HUES64 (cell line): ENCODE measurements around the gene TRIM41.
"Not testable (repeated sequence)": the region's sequence is repeated elsewhere in the genome, so short reads cannot be mapped to it uniquely, and the experiment has no call there.

Experiments used
- H3K27ac ChIP-seq: 2 replicates; pipeline ENCODE4 v1.7.0; 2013; ENCODE audit warnings: low read depth, low read length, inconsistent platforms
- H3K27me3 ChIP-seq: 2 replicates; pipeline ENCODE4 v1.6.1; 2013; ENCODE audit warnings: mild to moderate bottlenecking, low read length; ENCODE audit not compliant: insufficient read depth
- H3K36me3 ChIP-seq: 2 replicates; pipeline ENCODE4 v1.6.1; 2013; ENCODE audit warnings: mild to moderate bottlenecking, low read length; ENCODE audit not compliant: insufficient read depth
- H3K4me1 ChIP-seq: 2 replicates; pipeline ENCODE4 v1.6.1; 2013; ENCODE audit warnings: mild to moderate bottlenecking, low read length, moderate library complexity; ENCODE audit not compliant: insufficient read depth
- H3K4me3 ChIP-seq: 2 replicates; pipeline ENCODE4 v1.5.1; 2013; ENCODE audit warnings: mild to moderate bottlenecking, low read length, moderate library complexity
- H3K9ac ChIP-seq: 2 replicates; pipeline ENCODE4 v1.6.1; 2013; ENCODE audit warnings: mild to moderate bottlenecking, low read depth, low read length
- H3K9me3 ChIP-seq: 2 replicates; pipeline ENCODE4 v1.6.1; 2013; ENCODE audit warnings: low read depth, low read length; ENCODE audit not compliant: insufficient read depth
- WGBS: fragments of 150-250, 120-280 bp; methylation state at CpG from one replicate; pipeline ENCODE4 v1.1.7; 2013; ENCODE audit warnings: missing lambda C conversion rate; 5-methylcytosine and 5-hydroxymethylcytosine counted together

TRIM41 gene

DNA sequence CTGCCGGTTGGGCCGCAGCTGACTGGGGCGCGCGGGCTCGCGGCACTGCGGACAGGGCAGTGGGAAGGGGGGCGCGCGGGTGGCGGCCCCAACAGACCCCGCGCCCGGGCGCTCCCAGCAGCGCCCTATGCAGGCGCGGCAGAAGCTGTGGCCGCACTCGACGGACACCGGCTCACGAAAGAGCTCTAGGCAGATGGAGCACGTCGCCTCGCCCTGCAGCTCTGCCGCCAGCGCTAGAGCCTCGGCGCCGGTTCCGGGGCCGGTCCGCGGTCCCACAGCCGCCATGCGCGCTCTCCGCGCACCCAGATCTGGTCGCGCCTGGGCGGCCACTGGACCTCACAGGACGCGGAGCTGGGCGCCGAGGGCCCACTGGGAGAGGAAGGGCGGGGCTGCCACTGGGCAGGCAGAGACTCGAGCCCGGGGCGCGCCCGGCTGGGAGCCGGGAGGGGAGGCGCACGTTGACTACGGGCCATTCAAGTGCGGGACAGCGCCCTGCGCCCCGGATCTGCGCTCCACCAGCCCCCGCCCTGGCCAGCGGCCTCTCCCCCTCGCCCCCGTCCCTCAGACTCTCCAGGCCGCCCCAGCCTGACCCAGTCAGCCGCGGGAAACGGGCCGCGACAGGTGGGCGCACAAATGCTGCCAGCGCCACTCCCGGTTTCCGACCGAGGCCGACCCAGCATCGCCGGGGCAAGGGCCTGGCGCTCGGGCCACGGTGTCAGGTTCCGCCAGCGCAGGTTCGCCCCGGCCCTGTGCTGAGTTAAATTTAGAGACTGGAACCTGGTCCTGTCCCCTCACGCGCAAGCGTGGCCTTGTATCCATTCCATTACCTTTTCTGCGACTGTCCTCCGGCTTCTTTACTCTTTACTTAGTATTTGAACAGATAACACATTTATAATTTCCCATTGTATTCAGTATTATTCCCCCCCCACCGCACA is 18.0 kb upstream of the TRIM41 start, which contains the start of gene TRIM7:
Gene TRIM7 (minus strand): TSS at position 371 of the 935 bp plus-strand sequence. CDS start 86 bp downstream, at position 285.
- Histone ChIP-seq H3K4me3 (peak within 1 kb of the TSS; percentile 62), H3K27ac (no peak within 1 kb of the TSS), H3K27me3 (peaks cover 64% of the 10 kb centered on the region), H3K9me3 (no peaks in the 10 kb centered on the region), H3K4me1 (peaks cover 4% of the 10 kb centered on the region; the same call in 1 of the 2 replicates), H3K9ac (no peak within 1 kb of the TSS; the same call in 1 of the 2 replicates), H3K36me3 (no peaks in the 10 kb centered on the region)
- WGBS, result 1% methylated on average over 94 of the region's 94 CpGs

DNA sequence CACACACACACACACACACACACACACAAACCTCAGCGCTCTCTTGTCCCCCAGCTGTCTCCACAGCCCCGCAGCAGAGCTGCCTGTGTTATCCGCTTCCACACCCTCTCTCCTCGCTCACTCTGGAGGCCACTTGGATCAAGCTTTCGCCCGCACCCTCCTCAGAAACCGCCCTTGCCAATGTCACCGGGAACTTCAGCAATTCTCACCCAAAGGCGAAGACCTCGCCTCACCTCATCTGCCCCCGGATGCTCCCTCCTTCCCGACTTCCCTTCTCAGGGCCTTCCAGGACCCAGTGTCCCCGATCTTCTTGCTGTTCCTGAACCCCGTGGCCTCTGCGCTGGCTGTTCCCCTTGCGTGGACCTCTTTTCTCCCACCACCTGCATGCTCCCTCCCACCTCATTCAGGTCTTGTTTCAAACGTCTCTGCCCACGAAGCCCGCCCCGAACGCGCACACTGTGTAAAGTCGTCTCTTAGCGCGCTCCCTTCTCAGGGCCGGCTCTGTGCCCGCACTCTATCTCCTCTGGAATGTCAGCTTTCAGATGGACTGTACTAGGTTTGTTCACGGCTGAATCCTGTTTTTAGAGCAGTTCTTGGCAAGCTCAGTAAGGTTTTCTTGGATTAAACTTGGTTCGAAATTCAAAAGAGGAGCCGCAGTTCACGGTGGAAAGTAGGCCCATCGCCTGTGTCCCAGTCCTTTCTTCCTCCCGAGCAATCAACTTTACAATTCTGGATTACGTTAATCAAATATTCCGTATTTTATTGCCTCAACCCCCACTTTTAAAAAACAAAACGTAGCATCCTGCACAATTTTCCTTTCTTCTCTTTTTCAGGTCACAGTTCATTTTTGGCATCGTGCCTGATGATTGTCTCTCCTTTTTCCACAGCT is 17.1 kb upstream of the TRIM41 start:
- H3K9ac ChIP-seq, result no peak overlapping the region
- 2% methylated on average over 37 of the region's 37 CpGs for WGBS
- H3K27me3 ChIP-seq, result peaks cover 55% of the 10 kb centered on the region

DNA sequence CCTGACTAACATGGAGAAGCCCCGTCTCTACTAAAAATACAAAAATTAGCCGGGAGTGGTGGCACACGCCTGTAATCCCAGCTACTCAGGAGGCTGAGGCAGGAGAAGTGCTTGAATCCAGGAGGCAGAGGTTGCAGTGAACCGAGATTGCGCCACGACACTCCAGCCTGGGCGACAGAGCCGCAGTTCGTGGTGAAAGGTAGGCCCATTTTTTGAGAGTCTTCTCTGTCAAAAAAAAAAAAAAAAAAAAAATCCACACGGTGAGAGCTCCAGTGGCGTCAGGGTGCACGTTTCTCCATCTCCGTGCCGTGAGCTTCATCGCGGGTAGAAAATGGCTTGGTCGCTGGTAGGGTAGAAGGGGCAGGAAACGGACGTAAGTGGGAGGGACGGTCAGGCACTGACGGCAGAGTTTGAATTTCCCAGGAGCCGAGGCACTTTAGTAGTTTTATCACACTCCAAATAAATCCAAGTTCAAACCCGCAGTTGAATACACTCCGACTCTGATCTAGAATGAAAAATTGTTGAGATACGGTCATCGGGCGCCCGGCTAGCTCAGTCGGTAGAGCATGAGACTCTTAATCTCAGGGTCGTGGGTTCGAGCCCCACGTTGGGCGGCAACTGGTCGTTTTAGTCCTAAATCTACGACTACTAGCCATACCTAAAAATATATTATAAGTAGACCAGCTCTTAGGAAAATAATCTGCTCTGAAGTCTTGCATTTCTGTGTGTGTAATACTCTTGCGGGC is 15.7 kb upstream of the TRIM41 start:
- Histone ChIP-seq H3K4me1 (no peaks in the 10 kb centered on the region), H3K36me3 (no peaks in the 10 kb centered on the region), H3K27me3 (peaks cover 45% of the 10 kb centered on the region), H3K4me3 (peak overlapping the region; percentile 96), H3K9ac (peak overlapping the region; percentile 67), H3K9me3 (no peaks in the 10 kb centered on the region), H3K27ac (no peak overlapping the region)
- 1% methylated on average over 35 of the region's 36 CpGs for whole genome bisulfite sequencing

More for the DNA sequence above, 17.1 kb upstream of the TRIM41 start:
- Histone ChIP-seq H3K4me1 (no peaks in the 10 kb centered on the region), H3K9me3 (no peaks in the 10 kb centered on the region), H3K4me3 (peak overlapping the region; percentile 62), H3K36me3 (no peaks in the 10 kb centered on the region), H3K27ac (no peak overlapping the region)

DNA sequence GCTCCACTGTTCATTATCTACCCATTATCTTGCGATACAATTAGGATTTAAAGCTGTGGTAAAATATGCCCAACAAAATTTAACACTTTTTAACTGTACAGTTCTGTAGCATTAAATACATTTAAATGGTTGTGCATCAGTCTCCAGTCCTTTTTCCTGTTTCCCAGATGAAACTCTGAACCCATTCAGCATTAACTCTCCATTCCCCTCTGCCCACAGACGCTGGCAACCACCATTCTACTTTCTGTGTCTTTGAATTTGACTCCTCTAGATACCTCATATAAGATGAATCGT is 15.2 kb upstream of the TRIM41 start:
- Histone ChIP-seq H3K36me3 (no peaks in the 10 kb centered on the region), H3K9ac (no peak overlapping the region), H3K4me1 (no peaks in the 10 kb centered on the region), H3K27ac (no peak overlapping the region), H3K9me3 (no peaks in the 10 kb centered on the region), H3K4me3 (peak overlapping the region; percentile 96), H3K27me3 (peaks cover 43% of the 10 kb centered on the region)
- 54% methylated on average over 2 of the region's 3 CpGs for WGBS

DNA sequence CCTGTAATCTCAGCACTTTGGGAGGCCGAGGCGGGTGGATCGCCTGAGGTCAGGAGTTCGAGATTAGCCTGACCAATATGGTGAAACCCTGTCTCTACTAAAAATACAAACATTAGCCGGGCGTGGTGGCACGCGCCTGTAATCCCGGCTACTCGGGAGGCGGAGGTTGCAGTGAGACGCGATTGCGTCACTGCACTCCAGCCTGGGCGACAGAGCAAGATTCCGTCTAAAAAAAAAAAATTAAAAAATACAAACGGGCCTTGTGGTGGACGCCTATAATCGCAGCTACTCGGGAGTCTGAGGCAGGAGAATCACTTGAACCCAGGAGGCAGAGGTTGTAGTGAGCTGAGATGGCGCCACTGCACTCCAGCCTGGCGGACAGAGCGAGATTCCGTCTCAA is 14.1 kb upstream of the TRIM41 start:
- H3K9ac ChIP-seq, H3K27ac ChIP-seq, H3K4me3 ChIP-seq, H3K4me1 ChIP-seq, H3K36me3 ChIP-seq, H3K9me3 ChIP-seq: not testable (repeated sequence)
- WGBS, result 93% methylated on average over 24 of the region's 24 CpGs
- peaks cover 40% of the 10 kb centered on the region for H3K27me3 ChIP-seq

DNA sequence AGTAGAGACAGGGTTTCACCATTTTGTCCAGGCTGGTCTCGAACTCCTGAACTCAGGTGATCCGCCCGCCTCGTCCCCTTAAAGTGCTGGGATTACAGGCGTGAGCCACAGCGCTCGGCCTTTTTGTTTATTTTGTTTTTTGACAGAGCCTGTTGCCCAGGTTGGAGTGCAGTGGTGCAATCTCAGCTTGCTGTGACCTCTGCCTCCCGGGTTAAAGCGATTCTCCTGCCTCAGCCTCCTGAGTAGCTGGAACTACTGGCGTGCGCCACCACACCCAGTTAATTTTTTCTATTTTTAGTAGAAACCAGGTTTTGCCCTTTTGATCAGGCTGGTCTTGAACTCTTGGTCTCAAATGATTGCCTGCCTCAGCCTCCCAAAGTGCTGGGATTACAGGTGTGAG is 12.9 kb upstream of the TRIM41 start:
- not testable (repeated sequence) for H3K27ac ChIP-seq, H3K4me1 ChIP-seq, H3K36me3 ChIP-seq, H3K9ac ChIP-seq, H3K4me3 ChIP-seq, H3K9me3 ChIP-seq
- 83% methylated on average over 11 of the region's 11 CpGs for WGBS
- H3K27me3 ChIP-seq, result peaks cover 28% of the 10 kb centered on the region

DNA sequence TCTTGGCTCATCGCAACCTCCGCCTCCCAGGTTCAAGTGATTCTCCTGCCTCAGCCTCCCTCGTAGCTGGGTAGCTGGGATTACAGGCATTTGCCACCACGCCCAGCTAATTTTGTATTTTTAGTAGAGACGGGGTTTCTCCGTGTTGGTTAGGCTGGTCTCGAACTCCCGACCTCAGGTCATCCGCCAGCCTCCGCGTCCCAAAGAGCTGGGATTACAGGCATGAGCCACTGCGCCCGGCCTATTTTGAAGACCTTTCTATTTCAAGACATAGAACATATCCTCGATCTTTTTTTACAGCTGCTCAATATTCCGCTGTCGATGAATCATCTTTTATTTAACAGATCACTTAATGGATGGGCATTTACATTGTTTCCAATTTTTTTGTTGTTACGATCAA is 12.4 kb upstream of the TRIM41 start:
- H3K4me1 ChIP-seq, H3K9me3 ChIP-seq, H3K27ac ChIP-seq, H3K36me3 ChIP-seq, H3K4me3 ChIP-seq, H3K9ac ChIP-seq: not testable (repeated sequence)
- 78% methylated on average over 17 of the region's 17 CpGs for WGBS
- peaks cover 23% of the 10 kb centered on the region for H3K27me3 ChIP-seq

DNA sequence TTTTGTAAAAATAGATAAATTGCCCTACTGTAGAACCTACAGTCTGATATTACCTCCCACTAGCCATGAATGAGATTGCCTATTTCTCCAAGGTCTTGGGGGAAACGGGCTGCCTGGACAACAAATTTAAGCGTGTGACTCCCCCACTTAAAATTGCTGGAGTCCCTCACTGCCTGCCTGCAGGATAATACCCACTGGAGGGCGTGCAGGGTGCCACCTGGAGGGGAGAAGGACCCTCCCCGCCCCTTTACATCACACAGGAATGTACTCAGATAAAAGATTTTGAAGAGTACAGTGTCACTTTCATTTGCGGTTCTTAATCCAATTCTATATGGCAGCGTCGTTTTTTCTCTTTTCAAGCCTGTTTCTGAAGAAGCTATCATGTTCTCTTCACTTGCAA is 11.9 kb upstream of the TRIM41 start:
- 55% methylated on average over 7 of the region's 7 CpGs for WGBS
- no peak overlapping the region for H3K27ac ChIP-seq
- no peaks in the 10 kb centered on the region for H3K9me3 ChIP-seq
- no peak overlapping the region for H3K4me3 ChIP-seq
- peaks cover 22% of the 10 kb centered on the region for H3K27me3 ChIP-seq
- H3K4me1 ChIP-seq, result no peaks in the 10 kb centered on the region
- no peak overlapping the region for H3K9ac ChIP-seq
- no peaks in the 10 kb centered on the region for H3K36me3 ChIP-seq

DNA sequence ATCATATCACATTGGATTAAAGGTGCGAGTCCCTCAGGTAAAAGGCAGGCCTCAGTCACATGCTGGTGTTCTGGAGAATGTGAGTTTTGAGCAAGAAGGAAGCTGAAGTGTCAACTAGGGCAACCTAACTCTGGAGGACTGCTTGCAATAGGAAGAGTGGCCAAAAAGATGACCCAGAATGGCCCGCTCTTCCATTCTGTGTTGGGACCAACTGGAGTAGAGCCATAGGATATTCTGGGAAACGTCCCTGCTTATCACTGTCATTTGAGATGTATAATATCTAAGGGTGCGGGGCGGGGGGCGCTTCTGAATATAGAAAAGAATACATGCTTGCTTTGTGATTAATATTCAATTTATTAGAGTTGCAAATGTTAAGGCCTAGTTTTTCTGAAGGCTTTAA is 11.0 kb upstream of the TRIM41 start:
- no peaks in the 10 kb centered on the region for H3K9me3 ChIP-seq
- peaks cover 25% of the 10 kb centered on the region for H3K27me3 ChIP-seq
- WGBS, result 91% methylated on average over 6 of the region's 6 CpGs
- no peaks in the 10 kb centered on the region for H3K36me3 ChIP-seq
- no peak overlapping the region for H3K9ac ChIP-seq
- H3K4me1 ChIP-seq, result no peaks in the 10 kb centered on the region
- no peak overlapping the region for H3K27ac ChIP-seq
- H3K4me3 ChIP-seq, result no peak overlapping the region

DNA sequence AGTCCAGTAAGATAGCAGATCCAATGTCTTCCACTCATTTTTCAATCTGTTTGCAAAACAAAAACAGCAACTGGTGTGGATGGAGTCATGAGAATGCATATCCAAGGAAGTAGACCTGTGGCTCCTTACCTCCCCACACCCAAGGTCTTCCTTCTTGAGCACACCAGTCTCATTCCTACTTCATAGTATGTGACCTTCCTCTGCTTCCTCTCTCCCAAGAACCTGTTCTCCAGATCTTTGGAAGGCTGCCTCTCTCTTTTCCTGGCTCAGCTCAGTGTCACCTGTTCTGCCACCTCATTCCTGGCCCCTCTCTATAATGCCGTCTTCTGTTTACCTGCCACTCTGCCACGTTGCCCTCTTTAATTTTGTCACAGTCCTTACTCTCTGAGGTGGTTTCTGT is 10.1 kb upstream of the TRIM41 start:
- 47% methylated on average over 2 of the region's 2 CpGs for WGBS
- no peak overlapping the region for H3K9ac ChIP-seq

DNA sequence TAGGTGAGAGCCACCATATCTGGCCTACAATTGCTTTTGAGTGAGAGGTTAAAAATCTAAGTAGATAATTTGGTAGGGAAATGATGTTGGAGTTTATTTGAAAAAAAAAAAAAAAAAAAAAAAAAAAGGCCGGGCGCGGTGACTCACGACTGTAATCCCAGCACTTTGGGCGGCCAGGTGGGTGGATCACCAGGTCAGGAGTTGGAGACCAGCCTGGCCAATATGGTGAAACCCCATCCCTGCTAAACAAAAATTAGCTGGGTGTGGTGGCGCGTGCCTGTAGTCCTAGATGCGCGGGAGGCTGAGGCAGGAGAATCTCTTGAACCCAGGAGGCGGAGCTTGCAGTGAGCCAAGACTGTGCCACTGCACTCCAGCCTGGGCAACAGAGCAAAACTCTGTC is 8.8 kb upstream of the TRIM41 start:
- H3K4me3 ChIP-seq, H3K36me3 ChIP-seq, H3K9ac ChIP-seq, H3K4me1 ChIP-seq, H3K27ac ChIP-seq, H3K9me3 ChIP-seq: not testable (repeated sequence)
- 88% methylated on average over 10 of the region's 10 CpGs for WGBS
- H3K27me3 ChIP-seq, result peaks cover 34% of the 10 kb centered on the region

More for the DNA sequence above, 10.1 kb upstream of the TRIM41 start:
- H3K27me3 ChIP-seq, result peaks cover 33% of the 10 kb centered on the region
- H3K4me3 ChIP-seq, result no peak overlapping the region
- H3K27ac ChIP-seq, result no peak overlapping the region
- H3K9me3 ChIP-seq, result no peaks in the 10 kb centered on the region
- H3K4me1 ChIP-seq, result no peaks in the 10 kb centered on the region
- no peaks in the 10 kb centered on the region for H3K36me3 ChIP-seq
